KMS-11 (cell line): ENCODE data around the gene CCDC178.

Experiments
- H2AFZ ChIP-seq: fragments of 200-600 bp; sonication (generic); 2 replicates; pipeline ENCODE4 v1.6.1; 2016; ENCODE audit warnings: antibody characterized with exemption, mixed run types, low read depth
- H3K27ac ChIP-seq: fragments of 200-600 bp; sonication (generic); 2 replicates; pipeline ENCODE4 v1.6.1; 2016; ENCODE audit warnings: mild to moderate bottlenecking, mixed run types
- H3K27me3 ChIP-seq: fragments of 200-600 bp; sonication (generic); 2 replicates; pipeline ENCODE4 v1.6.1; 2017; ENCODE audit warnings: mild to moderate bottlenecking, low read depth, mixed run types, moderate library complexity; ENCODE audit not compliant: insufficient read depth
- H3K36me3 ChIP-seq: fragments of 200-600 bp; sonication (generic); 2 replicates; pipeline ENCODE4 v1.6.1; 2017; ENCODE audit warnings: mild to moderate bottlenecking, mixed run types; ENCODE audit not compliant: insufficient read depth
- H3K4me1 ChIP-seq: fragments of 200-600 bp; sonication (generic); 2 replicates; pipeline ENCODE4 v1.6.1; 2016; ENCODE audit warnings: mild to moderate bottlenecking, low read depth, mixed run types; ENCODE audit not compliant: poor library complexity, severe bottlenecking
- H3K4me2 ChIP-seq: fragments of 200-600 bp; sonication (generic); 2 replicates; pipeline ENCODE4 v1.7.0; 2016; ENCODE audit warnings: mild to moderate bottlenecking, mixed run types
- H3K4me3 ChIP-seq: fragments of 200-600 bp; sonication (generic); IDR thresholded peaks from 2 replicates; pipeline ENCODE4 v1.6.1; 2017; ENCODE audit warnings: low read depth, low read length, mixed read lengths; ENCODE audit not compliant: insufficient read depth
- H3K79me2 ChIP-seq: fragments of 200-600 bp; sonication (generic); 2 replicates; pipeline ENCODE4 v1.6.1; 2016; ENCODE audit warnings: low read depth, mixed run types; ENCODE audit not compliant: insufficient read depth
- H3K9ac ChIP-seq: fragments of 200-600 bp; sonication (generic); 2 replicates; pipeline ENCODE4 v1.6.1; 2016; ENCODE audit warnings: mild to moderate bottlenecking, mixed run types
- H4K20me1 ChIP-seq: fragments of 200-600 bp; sonication (generic); 2 replicates; pipeline ENCODE4 v1.6.1; 2016; ENCODE audit warnings: mild to moderate bottlenecking, mixed run types; ENCODE audit not compliant: insufficient read depth
- TF ChIP-seq, protein P1 (sequence below): fragments of 200-600 bp; sonication (generic); conservative IDR thresholded peaks from 2 replicates; pipeline ENCODE4 v1.6.1; 2017; ENCODE audit warnings: low read depth, mild to moderate bottlenecking, antibody characterized with exemption, low read length, moderate library complexity, mixed read lengths

Gene CCDC178

DNA sequence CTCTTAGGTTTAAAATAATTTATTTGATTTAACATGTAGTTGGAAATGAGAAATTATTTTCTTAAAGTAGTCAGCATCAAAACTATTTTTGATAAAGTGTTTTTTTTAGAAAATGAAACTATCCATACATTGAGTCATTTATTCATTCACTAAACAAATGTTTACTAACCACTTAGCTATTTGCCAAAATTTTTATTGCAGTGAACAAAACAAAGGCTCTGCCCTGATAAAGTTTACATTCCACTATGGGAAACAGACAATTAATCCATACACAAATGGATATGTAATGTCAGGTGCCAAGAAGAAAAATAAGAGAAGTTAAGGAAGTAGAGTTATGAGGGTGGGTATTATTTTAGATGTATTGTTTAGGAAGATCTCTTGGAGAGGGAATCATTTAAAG, 19.1 kb upstream of the CCDC178 start:
- Histone ChIP-seq H3K27me3 (no peaks in the 10 kb centered on the region), H2AFZ (no peak overlapping the region), H3K4me3 (no peak overlapping the region), H3K9ac (no peak overlapping the region), H3K79me2 (no peaks in the 10 kb centered on the region), H3K4me2 (no peak overlapping the region), H3K27ac (no peak overlapping the region), H3K4me1 (no peaks in the 10 kb centered on the region), H3K36me3 (no peaks in the 10 kb centered on the region), H4K20me1 (no peaks in the 10 kb centered on the region)
- TF ChIP-seq, protein P1, sequence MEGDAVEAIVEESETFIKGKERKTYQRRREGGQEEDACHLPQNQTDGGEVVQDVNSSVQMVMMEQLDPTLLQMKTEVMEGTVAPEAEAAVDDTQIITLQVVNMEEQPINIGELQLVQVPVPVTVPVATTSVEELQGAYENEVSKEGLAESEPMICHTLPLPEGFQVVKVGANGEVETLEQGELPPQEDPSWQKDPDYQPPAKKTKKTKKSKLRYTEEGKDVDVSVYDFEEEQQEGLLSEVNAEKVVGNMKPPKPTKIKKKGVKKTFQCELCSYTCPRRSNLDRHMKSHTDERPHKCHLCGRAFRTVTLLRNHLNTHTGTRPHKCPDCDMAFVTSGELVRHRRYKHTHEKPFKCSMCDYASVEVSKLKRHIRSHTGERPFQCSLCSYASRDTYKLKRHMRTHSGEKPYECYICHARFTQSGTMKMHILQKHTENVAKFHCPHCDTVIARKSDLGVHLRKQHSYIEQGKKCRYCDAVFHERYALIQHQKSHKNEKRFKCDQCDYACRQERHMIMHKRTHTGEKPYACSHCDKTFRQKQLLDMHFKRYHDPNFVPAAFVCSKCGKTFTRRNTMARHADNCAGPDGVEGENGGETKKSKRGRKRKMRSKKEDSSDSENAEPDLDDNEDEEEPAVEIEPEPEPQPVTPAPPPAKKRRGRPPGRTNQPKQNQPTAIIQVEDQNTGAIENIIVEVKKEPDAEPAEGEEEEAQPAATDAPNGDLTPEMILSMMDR = no peak

DNA sequence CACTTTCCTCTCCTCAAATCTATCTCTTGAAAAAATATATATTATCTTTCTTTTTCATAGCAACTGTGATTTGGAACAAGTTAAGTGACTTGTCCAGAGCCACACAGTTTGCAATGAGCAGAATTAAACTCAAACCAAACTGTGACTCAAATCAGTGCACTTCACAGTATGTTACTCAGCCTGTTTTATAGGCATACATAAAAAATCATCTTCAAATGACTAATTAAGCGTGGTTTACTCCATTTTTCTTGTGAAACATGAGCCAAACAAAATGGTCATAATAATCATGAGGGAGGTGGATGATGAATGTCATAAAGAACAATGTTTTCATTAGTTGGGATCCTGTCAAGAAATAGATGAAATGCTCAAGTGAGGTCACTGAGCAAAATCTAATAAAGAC, 6.1 kb upstream of the CCDC178 start:
- no peak overlapping the region for H3K27ac ChIP-seq
- no peak overlapping the region for H2AFZ ChIP-seq
- H4K20me1 ChIP-seq = no peaks in the 10 kb centered on the region
- no peaks in the 10 kb centered on the region for H3K4me1 ChIP-seq
- H3K4me3 ChIP-seq = no peak overlapping the region
- H3K79me2 ChIP-seq = no peaks in the 10 kb centered on the region
- TF ChIP-seq, protein P1 = no peak
- no peaks in the 10 kb centered on the region for H3K27me3 ChIP-seq
- no peak overlapping the region for H3K4me2 ChIP-seq
- no peak overlapping the region for H3K9ac ChIP-seq
- no peaks in the 10 kb centered on the region for H3K36me3 ChIP-seq

DNA sequence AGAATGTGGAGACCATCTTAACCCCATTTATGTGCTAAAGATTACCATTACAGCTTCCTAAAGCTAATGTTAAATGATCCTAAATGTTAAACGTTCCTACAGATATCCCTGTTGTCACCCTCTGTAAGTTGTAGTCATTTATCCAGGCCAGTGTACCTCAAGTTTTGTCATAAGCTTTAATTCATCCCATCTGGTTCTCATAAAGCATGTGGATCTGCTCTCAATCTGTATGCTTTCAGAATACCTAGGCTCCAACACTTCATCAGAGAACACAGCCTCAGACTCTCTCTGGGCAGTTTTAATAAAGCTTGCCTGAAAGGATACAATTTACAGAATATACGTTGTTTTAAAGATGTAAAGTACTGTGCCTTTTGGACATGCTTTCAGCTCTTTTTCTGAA, 4.2 kb upstream of the CCDC178 start:
- TF ChIP-seq, protein P1 = no peak
- no peaks in the 10 kb centered on the region for H3K4me1 ChIP-seq
- no peaks in the 10 kb centered on the region for H3K79me2 ChIP-seq
- H4K20me1 ChIP-seq = no peaks in the 10 kb centered on the region
- H3K36me3 ChIP-seq = no peaks in the 10 kb centered on the region
- H3K9ac ChIP-seq = no peak overlapping the region
- H2AFZ ChIP-seq = no peak overlapping the region
- no peak overlapping the region for H3K4me3 ChIP-seq
- no peak overlapping the region for H3K4me2 ChIP-seq
- H3K27me3 ChIP-seq = no peaks in the 10 kb centered on the region
- H3K27ac ChIP-seq = no peak overlapping the region

DNA sequence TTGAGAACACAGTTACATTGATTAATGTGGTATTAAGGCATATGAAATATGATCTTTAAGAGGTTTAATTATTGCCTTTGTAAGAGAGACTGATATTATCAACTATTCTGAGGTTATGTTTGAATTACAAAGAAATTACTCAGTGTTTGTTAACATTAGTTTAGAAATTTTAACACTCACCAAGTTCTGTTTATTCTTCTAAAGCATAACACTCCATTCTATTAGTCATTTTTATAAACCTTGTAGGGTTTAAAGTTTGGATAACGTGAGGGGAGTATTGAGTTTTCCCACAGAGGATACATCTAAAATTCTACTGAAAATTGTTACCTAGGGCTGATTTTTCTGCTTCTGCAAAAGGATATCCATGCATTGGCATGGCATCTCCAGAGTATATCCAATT, 7.7 kb downstream of the CCDC178 start:
- H3K4me3 ChIP-seq = no peak overlapping the region
- H3K4me1 ChIP-seq = no peaks in the 10 kb centered on the region
- no peak overlapping the region for H2AFZ ChIP-seq
- H3K9ac ChIP-seq = no peak overlapping the region
- H3K27me3 ChIP-seq = no peaks in the 10 kb centered on the region
- H3K4me2 ChIP-seq = no peak overlapping the region
- no peak overlapping the region for H3K27ac ChIP-seq
- H3K36me3 ChIP-seq = no peaks in the 10 kb centered on the region
- TF ChIP-seq, protein P1 = no peak
- H3K79me2 ChIP-seq = no peaks in the 10 kb centered on the region
- H4K20me1 ChIP-seq = no peaks in the 10 kb centered on the region

DNA sequence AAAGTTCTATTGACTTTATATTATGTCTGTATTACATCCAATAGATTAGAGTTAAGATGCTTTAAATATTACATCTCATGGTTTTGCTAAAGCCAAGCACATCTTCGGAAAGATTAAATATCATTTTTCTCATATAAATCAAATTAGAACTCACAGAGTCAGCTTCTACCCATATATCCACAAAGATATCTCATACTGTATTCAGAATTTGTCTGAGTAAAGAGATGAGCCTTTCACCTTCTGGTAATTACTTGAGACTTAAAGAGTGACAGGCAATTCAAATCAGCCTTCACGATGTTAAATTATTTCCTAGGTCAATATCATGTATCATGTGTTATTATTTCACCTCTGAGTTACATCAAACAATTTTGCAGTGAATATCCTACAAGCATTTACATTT, 13.0 kb downstream of the CCDC178 start:
- Histone ChIP-seq H3K36me3 (no peaks in the 10 kb centered on the region), H4K20me1 (no peaks in the 10 kb centered on the region), H3K79me2 (no peaks in the 10 kb centered on the region), H3K27ac (no peak overlapping the region), H3K9ac (no peak overlapping the region), H3K27me3 (no peaks in the 10 kb centered on the region), H2AFZ (no peak overlapping the region), H3K4me3 (no peak overlapping the region), H3K4me2 (no peak overlapping the region), H3K4me1 (no peaks in the 10 kb centered on the region)
- TF ChIP-seq, protein P1 = no peak
